ENCODE measurements around the gene DNM3. TPM values are rescaled to one million over a fixed set of nuclear protein-coding genes. Genes with fewer than 3 reads are reported as not detected.

The DNM3 gene
- total RNA-seq, 1 donor, result 2.0 TPM

DNA sequence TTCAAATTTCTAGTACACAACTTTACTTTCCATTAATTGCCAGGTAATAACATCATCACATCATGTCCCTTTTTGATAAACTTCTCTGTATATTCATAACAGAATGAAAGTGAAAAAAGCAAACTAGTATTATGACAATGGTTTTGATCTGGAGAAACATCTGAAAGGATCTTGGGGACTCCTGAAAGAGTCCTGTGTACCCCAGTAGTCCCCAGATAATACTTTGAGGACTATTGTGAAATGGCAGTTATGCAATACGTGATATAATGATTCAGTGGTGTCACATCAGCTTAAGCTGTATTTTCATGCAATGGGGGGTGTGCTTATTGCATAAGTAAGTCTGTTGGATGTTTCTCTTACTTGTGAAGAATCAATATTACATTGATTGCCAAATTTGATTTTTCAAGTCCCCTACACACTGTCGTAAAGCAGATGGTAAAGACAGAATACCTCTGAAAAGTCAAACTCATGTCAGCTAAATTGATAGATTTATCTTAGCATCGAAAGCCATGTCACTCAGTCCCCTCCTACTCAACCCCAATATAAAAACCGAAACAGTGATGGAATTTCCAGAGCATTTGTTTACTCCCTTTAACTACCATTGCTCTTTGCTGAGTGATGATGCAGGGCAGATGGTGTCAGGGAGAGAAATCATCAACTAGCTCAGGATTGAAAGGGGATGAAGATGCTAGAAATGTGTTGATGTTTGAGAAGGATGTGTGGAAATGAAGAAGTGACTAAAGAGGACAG is 432.5 kb downstream of the DNM3 start:
- H3K4me3 ChIP-seq (ENCODE audit: low read depth, low read length), result no peak overlapping the region
- no peak for DNase-seq (ENCODE audit: low read depth)
- TF ChIP-seq, protein P1, sequence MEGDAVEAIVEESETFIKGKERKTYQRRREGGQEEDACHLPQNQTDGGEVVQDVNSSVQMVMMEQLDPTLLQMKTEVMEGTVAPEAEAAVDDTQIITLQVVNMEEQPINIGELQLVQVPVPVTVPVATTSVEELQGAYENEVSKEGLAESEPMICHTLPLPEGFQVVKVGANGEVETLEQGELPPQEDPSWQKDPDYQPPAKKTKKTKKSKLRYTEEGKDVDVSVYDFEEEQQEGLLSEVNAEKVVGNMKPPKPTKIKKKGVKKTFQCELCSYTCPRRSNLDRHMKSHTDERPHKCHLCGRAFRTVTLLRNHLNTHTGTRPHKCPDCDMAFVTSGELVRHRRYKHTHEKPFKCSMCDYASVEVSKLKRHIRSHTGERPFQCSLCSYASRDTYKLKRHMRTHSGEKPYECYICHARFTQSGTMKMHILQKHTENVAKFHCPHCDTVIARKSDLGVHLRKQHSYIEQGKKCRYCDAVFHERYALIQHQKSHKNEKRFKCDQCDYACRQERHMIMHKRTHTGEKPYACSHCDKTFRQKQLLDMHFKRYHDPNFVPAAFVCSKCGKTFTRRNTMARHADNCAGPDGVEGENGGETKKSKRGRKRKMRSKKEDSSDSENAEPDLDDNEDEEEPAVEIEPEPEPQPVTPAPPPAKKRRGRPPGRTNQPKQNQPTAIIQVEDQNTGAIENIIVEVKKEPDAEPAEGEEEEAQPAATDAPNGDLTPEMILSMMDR (IDR thresholded peaks at IDR 0.05; ENCODE audit: insufficient read depth, low read length), result no peak

DNA sequence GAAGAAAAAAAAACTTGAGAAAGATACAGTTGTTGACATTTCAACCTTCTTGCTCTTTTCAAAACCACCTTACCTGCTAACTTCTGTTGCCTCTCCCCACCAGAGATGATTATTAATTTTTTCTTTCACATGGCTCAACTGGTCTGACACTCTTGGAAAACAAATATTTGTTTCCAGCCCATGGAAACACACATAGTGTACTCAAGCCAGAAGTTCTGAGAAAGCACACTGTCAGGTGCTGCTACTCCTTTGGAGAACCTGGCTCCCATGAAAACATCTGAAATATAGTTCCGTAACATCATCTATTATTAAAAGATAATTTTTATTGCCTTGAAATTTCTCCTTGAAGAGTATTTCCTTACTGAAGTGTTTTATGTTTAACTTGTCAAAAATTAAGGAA is 434.2 kb downstream of the DNM3 start:
- H3K4me3 ChIP-seq (ENCODE audit: low read depth, low read length), result no peak overlapping the region
- no peak for DNase-seq (ENCODE audit: low read depth)
- TF ChIP-seq, protein P1 (IDR thresholded peaks at IDR 0.05; ENCODE audit: insufficient read depth, low read length), result no peak

DNA sequence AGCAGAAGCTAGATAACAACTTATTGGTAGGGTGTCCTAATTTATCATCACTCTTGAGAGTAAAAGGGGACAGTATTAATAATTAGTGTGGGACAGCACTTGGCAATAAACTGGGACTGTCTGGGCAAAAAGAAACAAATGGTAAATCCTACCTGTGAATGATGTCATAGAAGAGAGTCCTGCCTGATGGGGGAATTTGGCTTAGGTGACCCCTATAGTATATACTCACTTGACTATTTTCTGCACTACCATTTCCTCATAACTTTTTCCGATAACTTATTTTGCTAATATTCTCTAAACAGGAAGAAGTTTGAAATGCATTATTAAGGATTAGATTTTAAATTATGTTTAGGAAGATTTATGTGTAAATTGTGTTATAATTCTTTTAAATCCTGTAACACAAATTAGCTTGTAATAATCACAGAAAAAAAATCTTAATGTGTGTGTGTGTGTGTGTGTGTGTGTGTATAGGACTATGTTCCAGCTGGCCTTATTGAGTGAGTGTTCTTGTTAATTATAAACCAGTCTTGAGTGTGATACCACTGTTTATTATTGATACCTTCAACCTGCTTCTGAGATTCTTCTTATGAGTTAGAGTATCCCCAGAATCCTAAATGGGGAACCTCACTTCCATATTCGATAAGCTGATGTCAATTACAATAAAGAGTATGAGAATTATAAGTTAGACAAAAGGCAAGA is 435.0 kb downstream of the DNM3 start:
- no peak for DNase-seq (ENCODE audit: low read depth)
- TF ChIP-seq, protein P1 (IDR thresholded peaks at IDR 0.05; ENCODE audit: insufficient read depth, low read length), result no peak

DNA sequence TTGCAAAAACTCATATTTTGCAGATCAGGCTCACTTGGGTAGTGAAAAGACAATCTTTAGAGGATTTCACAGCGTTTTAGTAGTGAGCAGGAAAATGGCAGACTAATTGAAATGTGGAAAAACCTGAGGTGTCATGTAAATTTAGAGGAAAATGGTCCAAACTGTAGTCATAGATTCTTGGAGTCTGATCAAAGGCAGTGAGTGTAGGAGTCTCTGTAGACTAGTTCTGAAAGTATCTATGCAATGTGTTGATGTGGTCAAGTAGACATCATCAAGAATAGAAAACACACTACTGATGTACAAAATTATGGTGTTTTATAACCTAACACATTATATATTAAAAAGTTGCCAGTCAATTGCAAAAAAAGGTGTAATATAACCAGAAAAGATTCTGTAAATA is 436.0 kb downstream of the DNM3 start:
- TF ChIP-seq, protein P1 (IDR thresholded peaks at IDR 0.05; ENCODE audit: insufficient read depth, low read length), result no peak
- peak; percentile 58 for DNase-seq (ENCODE audit: low read depth)
- no peak overlapping the region for H3K4me3 ChIP-seq (ENCODE audit: low read depth, low read length)

More for the DNA sequence above, 435.0 kb downstream of the DNM3 start:
- H3K4me3 ChIP-seq (ENCODE audit: low read depth, low read length), result no peak overlapping the region

DNA sequence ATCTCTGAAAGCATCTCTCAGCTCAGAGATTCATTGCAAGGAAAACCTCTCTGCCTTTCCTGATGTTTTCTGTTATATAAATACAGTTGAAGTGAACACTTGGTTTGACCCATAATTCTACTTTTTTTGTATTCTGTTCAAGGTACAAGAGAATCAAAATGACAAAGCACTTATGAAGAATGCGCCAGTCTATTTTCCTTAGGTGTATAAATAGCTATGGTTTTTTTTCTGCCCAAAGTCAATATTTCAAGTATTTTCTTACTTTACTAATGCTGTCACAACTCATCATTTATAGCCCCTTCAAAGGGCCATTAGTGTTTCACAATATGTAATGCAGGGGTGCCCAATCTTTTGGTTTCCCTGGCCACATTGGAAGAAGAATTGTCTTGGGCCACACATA is 436.7 kb downstream of the DNM3 start:
- TF ChIP-seq, protein P1 (IDR thresholded peaks at IDR 0.05; ENCODE audit: insufficient read depth, low read length), result no peak
- no peak overlapping the region for H3K4me3 ChIP-seq (ENCODE audit: low read depth, low read length)
- DNase-seq (ENCODE audit: low read depth), result no peak

DNA sequence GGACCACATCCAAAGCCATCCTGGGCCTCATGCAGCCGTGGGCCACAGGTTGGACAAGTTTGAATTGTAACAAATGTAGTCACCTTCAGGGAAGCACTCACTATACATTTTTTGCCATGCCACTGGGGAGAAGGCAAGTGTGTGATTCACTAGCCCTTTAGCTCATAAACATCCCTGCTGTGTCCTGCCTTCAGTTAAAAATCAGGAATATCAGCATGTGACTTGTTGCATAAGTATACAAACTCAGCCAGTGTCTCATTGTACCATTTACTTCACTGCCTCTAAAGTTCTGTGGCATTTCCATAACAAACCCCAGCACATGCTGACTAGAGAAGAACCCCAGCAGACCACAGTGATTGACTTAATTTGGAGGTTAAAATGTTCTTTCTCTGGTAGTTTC is 437.2 kb downstream of the DNM3 start:
- H3K4me3 ChIP-seq (ENCODE audit: low read depth, low read length), result no peak overlapping the region
- peak; percentile 69 for DNase-seq (ENCODE audit: low read depth)
- TF ChIP-seq, protein P1 (IDR thresholded peaks at IDR 0.05; ENCODE audit: insufficient read depth, low read length), result no peak
